Pancreas (tissue), 10 donors: ENCODE data around the gene GP1BB. TPM values are rescaled to one million over a fixed set of nuclear protein-coding genes. Genes with fewer than 3 reads are reported as not detected.

Experiments
- ATAC-seq, 4 donors: fragments of 200-7000 bp; cut with Tn5 transposase; one replicate each; pipeline versions ENCODE4 v1.8.0 to v1.9.1; 2020; ENCODE audit warnings: mild to moderate bottlenecking in 4 of 4, moderate library complexity in 4 of 4
- DNase-seq, 6 donors: peaks; one replicate each; pipeline ENCODE4 v3.0.0-alpha.2; 2020
- FAIRE-seq: peaks from 2 replicates; lab custom pipeline; 2012; peaks lifted over from hg19 to GRCh38; lab: Jason Lieb, UNC
- H3K27ac ChIP-seq, 4 donors: fragments of 200-600 bp; sonication (generic); 1 replicate in 3 of 4; 2 replicates in 1 of 4; pipeline versions ENCODE4 v1.5.0 to v1.8.0; 2020
- H3K27me3 ChIP-seq, 4 donors: fragments of 200-600 bp; one replicate each; pipeline ENCODE4 v1.8.0; 2021
- H3K36me3 ChIP-seq, 3 donors: fragments of 200-600 bp; sonication (generic) in 1 of 3; one replicate each; pipeline versions ENCODE4 v1.5.0 to v1.8.0; 2020 to 2021
- H3K4me1 ChIP-seq, 3 donors: fragments of 200-600 bp; one replicate each; pipeline ENCODE4 v1.8.0; 2021
- H3K4me3 ChIP-seq, 4 donors: fragments of 200-600 bp; sonication (generic) in 2 of 4; one replicate each; pipeline versions ENCODE4 v1.5.0 to v1.8.0; 2020 to 2021
- H3K9me3 ChIP-seq, 4 donors: fragments of 200-600 bp; one replicate each; pipeline ENCODE4 v1.8.0; 2021
- CTCF ChIP-seq, 4 donors: fragments of 200-600 bp; sonication (generic) in 3 of 4; IDR thresholded peaks; one replicate each; pipeline versions ENCODE4 v1.5.0 to v1.8.0; 2021; ENCODE audit warnings: antibody characterized with exemption in 4 of 4
- WGBS, 2 donors: extraction: QIAGEN DNeasy Blood & Tissue Kit; methylation state at CpG; one replicate each; pipeline ENCODE4 v1.1.7; 2013; 5-methylcytosine and 5-hydroxymethylcytosine counted together
- intact Hi-C, 3 donors: fragments of 100-400 bp; cut with DNase I; formaldehyde crosslinking; loops; one replicate each; pipeline versions ENCODE4 v1.11.1 to v1.14.2; 2022
- polyA plus RNA-seq, 2 donors: library from polyadenylated mRNA; stranded (reverse); fragments of 200-250 nt; gene quantifications; one replicate each; pipeline ENCODE4 v1.2.3, GENCODE V29; 2013
- total RNA-seq, 6 donors: library from RNA; stranded (reverse); fragmentation: NEBNext Ultra II Directional in 4 of 6; extraction: Animal tissue kit (Norgen Biotek cat#: 25700) in 4 of 6; gene quantifications; one replicate each; pipeline versions ENCODE4 v1.2.1 to v1.2.4, GENCODE V29; 2021 to 2023
- donor health status: healthy with polysubstance abuse.
- donor health status: DM: no; HTN: no; CAD: no; lungs with moderate emphysema.
- donor health status: DM: no; HTN: no; CAD: no.
- donor health status: control.
- donor health status: control.
- donor health status: Bipolar disorder and iron deficiency.
- donor health status: DM: yes; HTN: yes; CAD: no.
- donor health status: DM: no; HTN: no; CAD: no.
- donor health status: DM: no; HTN: no; CAD: no.
- donor health status: DM: yes; HTN: yes; CAD: no.

Gene GP1BB
- total and polyA plus RNA-seq, 8 donors = 1.2 to 21.2 (median 1.5) TPM; not detected in 2

GRCh38 chr22:19700790-19701419 is 22.4 kb upstream of the GP1BB start:
- H3K4me3 ChIP-seq = no peak overlapping the region
- no peaks in the 10 kb centered on the region for H3K27me3 ChIP-seq
- no peaks in the 10 kb centered on the region for H3K36me3 ChIP-seq
- intact Hi-C loops = no loop called here
- WGBS, 2 donors = 83 to 89% methylated on average over 6 of the region's 6 CpGs
- no peaks in the 10 kb centered on the region for H3K4me1 ChIP-seq
- no peak for FAIRE-seq
- DNase-seq = no peak
- H3K27ac ChIP-seq = no peak overlapping the region
- no peak for ATAC-seq
- no peaks in the 10 kb centered on the region for H3K9me3 ChIP-seq
- TF ChIP-seq CTCF (IDR thresholded peaks at IDR 0.05) = no peak

DNA sequence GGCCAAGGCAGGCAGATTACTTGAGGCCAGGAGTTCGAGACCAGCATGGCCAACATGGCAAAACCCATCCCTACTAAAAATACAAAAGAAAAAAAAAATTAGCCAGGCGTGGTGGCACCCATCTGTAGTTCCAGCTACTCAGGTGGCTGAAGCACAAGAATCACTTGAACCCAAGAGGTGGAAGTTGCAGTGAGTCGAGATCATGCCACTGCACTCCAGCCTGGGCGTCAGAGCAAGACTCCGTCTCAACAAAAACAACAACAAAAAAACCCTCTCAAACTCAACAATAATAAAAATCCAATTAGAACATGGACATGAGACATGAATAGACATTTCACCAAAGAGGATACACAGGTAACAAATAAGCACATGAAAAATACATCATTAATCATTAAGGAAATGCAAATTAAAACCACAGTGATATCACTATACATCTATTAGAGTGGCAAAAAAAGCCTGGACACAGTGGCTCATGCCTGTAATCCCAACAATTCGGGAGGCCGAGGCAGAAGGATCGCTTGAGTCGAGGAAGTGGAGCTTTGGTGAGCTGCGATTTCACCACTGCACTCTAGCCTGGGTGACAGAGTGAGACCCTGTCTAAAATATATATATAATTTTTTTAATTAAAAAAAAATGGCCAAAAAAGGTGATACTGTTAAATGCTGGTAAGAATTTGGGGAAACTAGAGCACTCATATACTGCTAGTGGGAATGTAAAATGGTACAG is 21.8 kb upstream of the GP1BB start:
- Histone ChIP-seq H3K36me3 (no peaks in the 10 kb centered on the region), H3K4me1 (no peaks in the 10 kb centered on the region), H3K27ac (no peak overlapping the region), H3K9me3 (no peaks in the 10 kb centered on the region), H3K4me3 (no peak overlapping the region), H3K27me3 (no peaks in the 10 kb centered on the region)
- intact Hi-C loops = no loop called here
- ATAC-seq (no peak), FAIRE-seq (no peak), DNase-seq (no peak)
- WGBS, 2 donors = 77 to 78% methylated on average over 10 of the region's 10 CpGs
- TF ChIP-seq CTCF (IDR thresholded peaks at IDR 0.05) = no peak

DNA sequence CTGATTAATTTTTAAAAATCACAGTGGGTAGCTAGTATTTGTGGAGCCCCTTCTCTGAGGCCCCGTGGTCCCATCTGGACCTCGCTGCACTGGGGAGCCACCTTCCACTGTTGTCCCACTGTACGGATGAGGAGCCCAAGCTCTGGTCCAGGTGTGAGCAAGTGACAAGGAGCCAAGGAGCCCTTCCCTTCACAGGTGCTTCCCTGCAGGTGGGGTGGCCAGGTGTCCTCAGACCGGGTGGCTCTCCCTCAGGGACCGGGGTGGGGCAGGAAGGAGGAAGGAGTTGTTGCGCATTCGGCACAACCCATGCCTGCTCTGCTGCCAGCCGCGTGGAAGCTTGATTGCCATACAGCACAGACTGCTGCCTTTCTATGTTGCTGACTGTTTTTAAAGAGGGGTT is 19.5 kb upstream of the GP1BB start:
- FAIRE-seq (no peak), ATAC-seq (no peak), DNase-seq (no peak)
- 64 to 77% methylated on average over 9 of the region's 9 CpGs for WGBS, 2 donors
- no peak for TF ChIP-seq CTCF (IDR thresholded peaks at IDR 0.05)
- no peak overlapping the region for H3K27ac ChIP-seq
- H3K36me3 ChIP-seq = no peaks in the 10 kb centered on the region
- no peaks in the 10 kb centered on the region for H3K9me3 ChIP-seq
- intact Hi-C loops = no loop called here
- H3K27me3 ChIP-seq = no peaks in the 10 kb centered on the region
- no peaks in the 10 kb centered on the region for H3K4me1 ChIP-seq
- no peak overlapping the region for H3K4me3 ChIP-seq

DNA sequence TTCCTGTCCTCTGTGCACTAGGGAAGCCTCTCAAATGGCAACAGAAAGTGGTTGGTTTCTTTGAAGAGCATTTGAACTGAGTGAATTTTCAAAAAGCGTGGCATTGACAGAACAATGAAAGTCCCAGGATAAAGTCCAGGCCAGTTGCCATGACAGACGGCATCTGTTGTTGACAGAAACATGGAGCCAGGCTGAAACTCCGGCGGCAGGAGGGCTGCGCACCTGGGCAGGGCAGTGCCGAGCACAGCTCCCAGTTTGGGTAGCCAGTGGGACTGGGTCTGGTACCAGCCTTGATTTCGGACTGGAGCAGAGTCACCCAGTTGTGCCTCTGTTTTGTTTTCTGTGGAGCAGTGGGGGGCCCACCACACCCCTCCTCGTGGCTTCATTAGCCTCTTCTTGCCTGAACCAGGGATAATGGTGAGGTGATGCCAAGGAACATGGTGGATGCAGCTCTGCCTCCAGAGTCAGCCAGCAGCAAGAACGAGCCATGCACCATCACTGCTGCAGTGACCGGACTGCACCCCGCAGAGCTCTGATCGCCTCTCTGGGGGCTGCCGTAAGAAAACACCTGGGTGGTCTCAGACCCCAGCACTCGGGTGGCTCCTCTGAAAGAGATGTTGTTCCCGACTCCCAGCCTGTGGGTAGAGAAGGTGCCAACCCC is 18.9 kb upstream of the GP1BB start:
- no peak for FAIRE-seq
- ATAC-seq = no peak
- intact Hi-C loops = no loop called here
- no peak overlapping the region for H3K27ac ChIP-seq
- H3K27me3 ChIP-seq = no peaks in the 10 kb centered on the region
- no peak overlapping the region for H3K4me3 ChIP-seq
- no peaks in the 10 kb centered on the region for H3K4me1 ChIP-seq
- 58 to 64% methylated on average over 15 of the region's 15 CpGs for WGBS, 2 donors
- H3K36me3 ChIP-seq = no peaks in the 10 kb centered on the region
- H3K9me3 ChIP-seq = no peaks in the 10 kb centered on the region
- no peak for DNase-seq
- no peak for TF ChIP-seq CTCF (IDR thresholded peaks at IDR 0.05)
